K562 (cell line): ENCODE results near the gene REEP6. TPM values are rescaled to one million over a fixed set of nuclear protein-coding genes. Genes with fewer than 3 reads are reported as not detected.

ENCODE experiments used
- ATAC-seq: fragments of 200-7000 bp; cut with Tn5 transposase; 3 replicates; pipeline ENCODE4 v1.9.1; 2020; ENCODE audit warnings: moderate library complexity
- BruUV-seq: library from RNA; stranded (reverse); fragments of 400-500 nt; replicated peaks from 2 replicates; lab custom pipeline; 2021; lab: Mats Ljungman, UMichigan
- CTCF ChIA-PET: fragments of 300-600 bp; formaldehyde crosslinking; extraction: SDS; loops from one replicate; lab custom pipeline; 2021; ENCODE audit warnings: low intra/inter-chr PET ratio; lab: Yijun Ruan, JAX
- POLR2A ChIA-PET: fragments of 300-600, 350-650 bp; sonication (Branson Sonifier 250); formaldehyde crosslinking; extraction: SDS; loops from one replicate; lab custom pipeline; 2021; ENCODE audit warnings: antibody characterized with exemption, inconsistent platforms; lab: Yijun Ruan, JAX
- DNase-seq, 4 experiments: peaks; one replicate each; pipeline versions ENCODE4 v3.0.0 to v3.0.0-alpha.2; 2011 to 2018; ENCODE audit warnings: low spot score in 3 of 4, mixed read lengths in 3 of 4; ENCODE audit errors: extremely low read depth in 1 of 4
- FAIRE-seq: peaks from 2 replicates; lab custom pipeline; 2011; peaks lifted over from hg19 to GRCh38; lab: Jason Lieb, UNC
- H2AFZ ChIP-seq: 2 replicates; pipeline ENCODE4 v1.6.0; 2011; ENCODE audit warnings: low read depth, low read length, control low read depth, inconsistent platforms
- H3K27ac ChIP-seq: fragments of 200-600 bp; 3 replicates; pipeline ENCODE4 v1.8.0; 2011; ENCODE audit warnings: low read depth, mild to moderate bottlenecking, control low read depth, inconsistent platforms, low read length, moderate library complexity, mixed read lengths; ENCODE audit errors: extremely low read depth
- H3K27me3 ChIP-seq, 2 experiments: fragments of 300-600 bp in 1 of 2; 2 replicates in 1 of 2; 3 replicates in 1 of 2; pipeline versions ENCODE4 v1.6.0 to v1.8.0; 2011; ENCODE audit warnings: inconsistent platforms in 2 of 2, low read length in 2 of 2, mild to moderate bottlenecking in 1 of 2, mixed read lengths in 1 of 2, moderate library complexity in 1 of 2; ENCODE audit not compliant: control insufficient read depth in 2 of 2, insufficient read depth in 2 of 2
- H3K36me3 ChIP-seq: fragments of 300-600 bp; 3 replicates; pipeline ENCODE4 v1.8.0; 2011; ENCODE audit warnings: mild to moderate bottlenecking, low read length, inconsistent platforms; ENCODE audit not compliant: control insufficient read depth, insufficient read depth
- H3K4me1 ChIP-seq, 2 experiments: fragments of 200-600 bp in 1 of 2; replicated peaks in 1 of 2; 2 replicates in 1 of 2; 3 replicates in 1 of 2; pipeline versions ENCODE4 v1.5.1 to v1.8.0; 2011; ENCODE audit warnings: inconsistent platforms in 2 of 2, low read length in 2 of 2, mild to moderate bottlenecking in 1 of 2, mixed read lengths in 1 of 2, moderate library complexity in 1 of 2; ENCODE audit not compliant: control insufficient read depth in 2 of 2, insufficient read depth in 2 of 2
- H3K4me2 ChIP-seq: 2 replicates; pipeline ENCODE4 v1.6.1; 2011; ENCODE audit warnings: low read length, control low read depth, inconsistent platforms, mixed read lengths; ENCODE audit not compliant: insufficient read depth
- H3K4me3 ChIP-seq: fragments of 200-600 bp; sonication (generic), shearing (Covaris generic); 2 replicates; pipeline ENCODE4 v1.5.1; 2016; ENCODE audit warnings: control low read depth, inconsistent platforms
- H3K79me2 ChIP-seq: fragments of 200-600 bp; 3 replicates; pipeline ENCODE4 v1.8.0; 2011; ENCODE audit warnings: low read length, inconsistent platforms; ENCODE audit not compliant: control insufficient read depth, insufficient read depth
- H3K9ac ChIP-seq, 2 experiments: 2 replicates each; pipeline versions ENCODE4 v1.6.0 to v1.6.1; 2011; ENCODE audit warnings: low read depth in 2 of 2, low read length in 2 of 2, control low read depth in 1 of 2, inconsistent platforms in 1 of 2, mild to moderate bottlenecking in 1 of 2, mixed read lengths in 1 of 2; ENCODE audit not compliant: insufficient read depth in 1 of 2
- H3K9me1 ChIP-seq: one replicate; pipeline ENCODE4 v1.6.0; 2011; ENCODE audit warnings: inconsistent platforms, mild to moderate bottlenecking, low read length, moderate library complexity; ENCODE audit not compliant: control insufficient read depth, insufficient read depth
- H3K9me3 ChIP-seq: replicated peaks from 2 replicates; pipeline ENCODE4 v1.5.1; 2011; ENCODE audit warnings: low read depth, low read length, inconsistent platforms; ENCODE audit not compliant: control insufficient read depth, insufficient read depth
- H4K20me1 ChIP-seq: replicated peaks from 2 replicates; pipeline ENCODE4 v1.6.1; 2011; ENCODE audit warnings: low read length, inconsistent platforms, mixed read lengths; ENCODE audit not compliant: control insufficient read depth, insufficient read depth
- CHD2 ChIP-seq: IDR thresholded peaks from 2 replicates; pipeline ENCODE4 v1.6.1; 2011; ENCODE audit warnings: low read depth, low read length
- PHB ChIP-seq: fragments of 250-450 bp; sonication (Bioruptor Pico); IDR thresholded peaks from 2 replicates; pipeline ENCODE4 v1.5.0; 2021
- ZNF384 ChIP-seq: IDR thresholded peaks from 2 replicates; pipeline ENCODE4 v1.6.1; 2012; ENCODE audit warnings: low read depth, low read length, improper control_type of control experiment
- WGBS: fragments of 100-300 bp; shearing (Covaris generic); methylation state at CpG from one replicate; pipeline ENCODE4 v1.1.6; 2016; ENCODE audit warnings: low coverage, mixed read lengths; ENCODE audit not compliant: insufficient coverage; ENCODE audit errors: missing lambda C conversion rate; 5-methylcytosine and 5-hydroxymethylcytosine counted together
- in situ Hi-C: fragments of 300-500 bp; cut with MboI; formaldehyde crosslinking; loops from 4 replicates; pipeline ENCODE4 v1.15.0; 2018; ENCODE audit warnings: inconsistent platforms, mixed read lengths
- intact Hi-C: fragments of 100-400 bp; cut with micrococcal nuclease; formaldehyde crosslinking; loops from 2 replicates; pipeline ENCODE4 v1.14.2; 2022
- polyA plus RNA-seq, 8 experiments: library from polyadenylated mRNA; depleted of rRNA in 4 of 8; stranded (reverse) in 5 of 8; unstranded in 3 of 8; fragments of >200 nt; fragmentation: Nextera tagmentation in 2 of 8; fragmentation: Illumina TruSeq in 1 of 8; extraction: Ambion mirVana in 2 of 8; extraction: Trizol in 1 of 8; gene quantifications; 2 replicates each; pipeline versions ENCODE4 v1.2.1 to v1.2.3, GENCODE V29; 2011 to 2014; ENCODE audit warnings: inconsistent platforms in 1 of 8, missing spikeins in 1 of 8
- total RNA-seq, 7 experiments: library from RNA; depleted of rRNA in 6 of 7; stranded (reverse); fragments of >200 nt in 6 of 7; fragmentation: Illumina TruSeq in 2 of 7; extraction: Trizol in 2 of 7; gene quantifications; 2 replicates each; pipeline versions ENCODE4 v1.2.1 to v1.2.3, GENCODE V29; 2011 to 2021; ENCODE audit warnings: low replicate concordance in 1 of 7
- TF ChIP-seq, protein P1 (sequence below): sonication (generic); formaldehyde crosslinking; IDR thresholded peaks from 2 replicates; pipeline ENCODE4 v1.8.0; 2022; ENCODE audit warnings: mild to moderate bottlenecking, missing genetic modification reagents

The REEP6 gene
- total and polyA plus RNA-seq, 9 of the 15 experiments (the other 6 are each of a cell fraction or from before 2014, with no cell fraction given): 1.2 to 64.2 (median 12.7) TPM

DNA sequence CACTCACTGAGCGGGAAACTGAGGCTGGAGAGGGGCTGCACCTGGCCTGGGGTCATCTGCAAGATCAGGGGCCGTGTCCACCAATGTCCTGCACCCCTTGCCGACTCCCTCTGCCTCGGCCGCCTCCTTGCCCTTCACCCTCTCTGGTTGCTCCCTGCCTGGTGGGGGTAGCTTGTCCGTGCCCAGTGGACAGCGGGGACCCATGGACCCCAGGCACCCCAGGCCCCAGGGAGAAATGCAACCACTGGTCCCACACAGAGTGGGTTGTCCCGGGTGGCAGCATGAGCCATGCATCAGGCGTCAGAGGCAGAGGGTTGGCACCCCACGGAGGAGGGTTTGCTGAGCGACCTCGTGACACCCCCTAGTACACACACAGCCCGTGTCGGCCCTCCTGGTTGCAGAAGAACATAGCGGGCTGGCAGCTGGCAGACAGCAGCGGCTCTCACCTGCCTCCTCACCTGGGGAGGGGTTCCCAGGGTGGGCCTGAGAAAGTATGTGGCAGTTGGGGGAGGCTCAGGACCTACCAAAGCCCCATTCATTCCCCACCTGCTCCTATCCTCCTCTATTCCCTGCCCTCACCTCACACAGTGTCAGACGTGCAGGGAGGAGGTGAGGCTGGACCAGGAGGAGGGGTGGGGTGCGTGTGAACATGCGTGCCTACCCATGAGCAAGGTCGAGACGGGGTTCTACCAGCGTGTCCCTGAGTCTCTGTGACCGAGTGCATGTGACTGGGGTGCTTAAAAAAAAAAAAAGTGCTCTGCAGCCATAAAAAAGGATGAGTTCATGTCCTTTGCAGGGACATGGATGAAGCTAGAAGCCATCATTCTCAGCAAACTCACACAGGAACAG lies 13.2 kb downstream of the REEP6 start:
- WGBS: 78% methylated on average over 23 of the region's 23 CpGs
- FAIRE-seq: no peak
- no peaks in the 10 kb centered on the region for H3K27me3 ChIP-seq
- no peak overlapping the region for H3K27ac ChIP-seq
- H3K36me3 ChIP-seq: peaks cover 10% of the 10 kb centered on the region; the same call in 2 of the 3 replicates
- no peak overlapping the region; the same call in 1 of the 2 replicates for H2AFZ ChIP-seq
- no peak for DNase-seq
- TF ChIP-seq, protein P1, sequence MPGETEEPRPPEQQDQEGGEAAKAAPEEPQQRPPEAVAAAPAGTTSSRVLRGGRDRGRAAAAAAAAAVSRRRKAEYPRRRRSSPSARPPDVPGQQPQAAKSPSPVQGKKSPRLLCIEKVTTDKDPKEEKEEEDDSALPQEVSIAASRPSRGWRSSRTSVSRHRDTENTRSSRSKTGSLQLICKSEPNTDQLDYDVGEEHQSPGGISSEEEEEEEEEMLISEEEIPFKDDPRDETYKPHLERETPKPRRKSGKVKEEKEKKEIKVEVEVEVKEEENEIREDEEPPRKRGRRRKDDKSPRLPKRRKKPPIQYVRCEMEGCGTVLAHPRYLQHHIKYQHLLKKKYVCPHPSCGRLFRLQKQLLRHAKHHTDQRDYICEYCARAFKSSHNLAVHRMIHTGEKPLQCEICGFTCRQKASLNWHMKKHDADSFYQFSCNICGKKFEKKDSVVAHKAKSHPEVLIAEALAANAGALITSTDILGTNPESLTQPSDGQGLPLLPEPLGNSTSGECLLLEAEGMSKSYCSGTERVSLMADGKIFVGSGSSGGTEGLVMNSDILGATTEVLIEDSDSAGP: 0 out of 2 replicates have a peak, but pooled peaks have one; percentile 25
- no peak for TF ChIP-seq ZNF384
- TF ChIP-seq PHB (CRISPR knock-in tag): no peak
- TF ChIP-seq CHD2: no peak
- H3K79me2 ChIP-seq: no peaks in the 10 kb centered on the region
- in situ Hi-C loops: no loop called here
- BruUV-seq: no TSS peak
- H4K20me1 ChIP-seq: no peaks in the 10 kb centered on the region
- H3K4me3 ChIP-seq: no peak overlapping the region
- H3K9me1 ChIP-seq: no peaks in the 10 kb centered on the region
- POLR2A ChIA-PET: interaction anchor here (0.6 kb wide), 1 partner anchor 12 kb away, joined by 3 read pairs; no protein-coding TSS in a partner anchor
- no peaks in the 10 kb centered on the region for H3K9me3 ChIP-seq
- H3K9ac ChIP-seq: peak overlapping the region in 1 of 2 experiments; percentile 93; a peak in 2 of 4 replicates
- CTCF ChIA-PET: no interaction called here
- no peak for ATAC-seq
- intact Hi-C loops: no loop called here
- peaks cover 12 to 66% of the 10 kb centered on the region in 2 experiments; a peak in 4 of 5 replicates for H3K4me1 ChIP-seq
- no peak overlapping the region for H3K4me2 ChIP-seq
